ENCODE measurements around the gene DMKN.

DMKN gene

DNA sequence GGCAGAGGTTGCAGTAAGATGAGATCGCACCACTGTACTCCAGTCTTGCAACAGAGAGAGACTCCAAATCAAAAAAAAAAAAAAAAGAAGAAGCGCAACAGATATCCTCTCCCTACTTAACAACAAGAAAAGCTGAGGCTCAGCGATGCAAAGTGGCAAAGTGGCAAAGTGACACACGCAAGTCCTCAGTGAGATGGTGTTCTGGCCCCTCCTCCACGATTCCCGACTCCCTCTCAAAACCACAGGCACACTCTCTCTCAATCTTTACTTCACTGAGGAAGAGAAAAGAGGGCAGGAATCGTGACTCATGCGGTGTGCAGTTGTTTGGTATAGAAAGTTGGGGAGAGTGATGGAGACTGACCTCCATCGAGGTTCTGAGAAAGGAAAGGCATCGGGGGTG lies 52.8 kb downstream of the DMKN start:
- DNase-seq, result no peak

DNA sequence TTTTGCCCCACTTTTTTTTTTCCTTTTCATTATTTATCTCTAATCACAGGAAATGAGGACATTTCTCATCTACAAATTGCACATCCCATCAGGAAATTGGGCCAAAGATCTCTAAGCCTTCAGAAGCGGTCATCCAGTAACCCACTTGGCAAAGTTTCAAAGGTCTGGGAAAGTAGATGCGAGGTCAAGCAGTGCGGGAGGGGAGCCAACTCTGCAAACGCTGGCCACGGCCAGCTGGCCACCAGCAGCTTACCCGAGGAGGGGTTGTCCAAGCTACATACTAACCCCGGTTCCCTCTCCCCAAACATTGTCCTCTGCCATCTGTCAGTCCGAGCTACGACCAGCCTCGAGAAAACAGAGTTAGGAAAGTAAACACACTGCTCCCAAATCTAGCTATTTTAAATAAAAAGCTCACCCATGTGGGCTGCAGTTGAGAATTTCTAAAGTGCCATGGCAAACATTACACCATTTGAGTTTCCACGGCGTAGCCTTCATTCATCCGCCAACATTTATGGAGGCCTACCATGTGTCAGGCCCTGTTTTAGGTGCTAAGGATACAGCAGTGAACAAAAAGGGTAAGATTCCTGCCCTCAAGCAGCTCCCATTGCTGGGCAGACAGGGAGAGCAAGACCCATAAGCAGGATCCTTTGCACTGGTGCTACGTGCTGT lies 53.9 kb downstream of the DMKN start:
- DNase-seq, result no peak

DNA sequence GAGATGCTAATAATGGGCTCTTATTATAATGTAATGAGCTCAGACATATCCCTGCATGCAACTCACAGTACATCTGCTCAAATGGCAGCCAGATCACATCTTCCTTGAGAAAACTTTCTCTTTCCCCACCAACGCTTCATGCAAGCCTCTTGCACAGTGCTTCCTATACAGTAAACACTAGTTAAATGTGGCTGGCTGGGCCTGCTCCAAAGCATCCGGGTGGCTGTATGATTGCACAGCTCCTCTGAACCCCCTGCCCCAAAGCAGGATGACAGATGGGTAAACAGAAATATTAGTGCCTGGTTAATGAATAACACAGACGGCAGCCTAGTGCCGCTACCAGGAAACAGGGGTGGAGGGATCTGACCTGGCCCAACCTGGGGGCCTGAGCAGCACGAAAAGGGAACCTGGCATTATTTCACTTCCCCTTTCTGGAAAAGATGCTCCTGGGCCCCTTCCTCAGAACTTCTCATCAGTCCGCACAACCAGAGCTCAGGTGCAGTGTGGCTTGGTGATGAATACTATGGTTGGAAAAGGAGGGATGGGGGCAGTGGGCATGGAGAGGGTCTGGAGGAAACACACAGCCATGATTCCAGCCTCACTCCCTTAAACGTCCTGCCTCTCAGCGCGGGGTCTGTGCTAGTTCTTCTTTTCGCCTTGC lies 54.6 kb downstream of the DMKN start:
- DNase-seq, result no peak

DNA sequence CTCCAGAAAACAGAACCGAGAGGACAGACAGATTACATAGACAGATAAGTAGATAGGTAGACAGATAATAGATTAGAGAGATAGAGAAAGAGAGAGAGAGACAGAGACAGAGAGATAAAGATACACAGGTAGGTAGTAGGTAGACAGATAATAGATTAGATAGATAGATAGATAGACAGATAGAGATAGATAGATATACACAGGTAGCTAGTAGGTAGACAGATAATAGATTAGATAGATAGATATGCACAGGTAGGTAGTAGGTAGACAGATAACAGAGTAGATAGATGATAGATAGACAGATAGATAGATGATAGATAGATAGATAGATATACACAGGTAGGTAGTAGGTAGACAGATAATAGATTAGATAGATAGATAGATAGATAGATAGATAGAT lies 55.3 kb downstream of the DMKN start:
- DNase-seq, result no peak

DNA sequence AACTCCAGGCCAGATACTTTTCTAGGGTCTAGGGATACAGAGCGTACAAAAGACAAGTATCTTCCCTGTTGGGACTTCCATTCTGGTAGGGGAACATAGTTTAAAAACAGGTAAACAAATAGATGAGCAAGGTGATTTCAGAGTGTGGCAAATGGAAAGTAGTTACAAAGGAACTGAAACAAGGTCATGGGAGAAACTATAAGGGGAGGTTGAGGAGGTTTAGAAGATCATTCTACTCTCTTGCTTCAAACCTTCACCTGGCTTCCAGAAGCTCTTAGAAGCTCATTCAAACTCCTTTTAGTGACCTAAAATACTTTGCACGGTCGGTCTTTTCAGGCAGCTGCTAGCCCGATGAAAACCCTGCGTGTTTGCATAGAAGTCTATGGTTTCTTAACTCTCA lies 56.3 kb downstream of the DMKN start:
- DNase-seq, result no peak

DNA sequence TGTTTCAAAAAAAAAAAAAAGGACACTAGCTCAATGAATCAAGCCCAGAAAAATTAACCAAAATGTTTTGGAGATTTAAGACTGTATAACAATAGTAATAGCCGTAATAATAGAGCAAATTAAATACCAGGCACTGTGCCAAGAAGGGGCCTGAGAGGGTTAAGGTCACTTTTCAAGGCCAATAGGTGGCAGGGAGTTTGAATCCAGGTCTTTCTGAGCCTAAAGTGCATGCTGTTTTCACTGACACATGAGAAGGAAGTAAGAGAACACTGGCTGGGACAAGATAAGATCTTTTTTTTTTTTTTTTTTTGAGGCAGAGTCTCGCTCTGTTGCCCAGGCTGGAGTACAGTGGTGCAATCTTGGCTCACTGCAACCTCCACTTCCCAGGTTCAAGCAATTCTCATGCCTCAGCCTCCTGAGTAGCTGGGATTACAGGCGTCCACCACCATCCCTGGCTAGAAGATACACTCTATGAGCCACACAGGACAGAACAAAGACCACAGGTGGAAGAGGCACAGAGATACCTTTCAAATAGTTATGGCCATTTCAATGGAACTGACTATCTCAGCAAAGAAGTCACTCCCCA lies 57.7 kb downstream of the DMKN start:
- no peak for DNase-seq

- DNase-seq, result no peak
These were observed 58.8 kb downstream of the DMKN start for GRCh38 chr19:35454663-35455062.

- no peak for DNase-seq
These were observed 61.9 kb downstream of the DMKN start for GRCh38 chr19:35451338-35452096.

GRCh38 chr19:35449359-35450043 lies 63.9 kb downstream of the DMKN start:
- DNase-seq, result no peak

- no peak for DNase-seq
These were observed 65.6 kb downstream of the DMKN start, which contains the start of gene FFAR2 for GRCh38 chr19:35447606-35448469. FFAR2 (plus strand) TSS chr19:35448257; CDS start chr19:35449715, 1,458 bp downstream.
